Activated CD4-positive, alpha-beta T cell treated with anti-CD3 and anti-CD28 coated beads for 48 hours (primary cell): Measurements from ENCODE around the gene LMF1.

Experiments used
- DNase-seq: peaks from one replicate; pipeline ENCODE4 v3.0.0-alpha.2; 2020

The LMF1 gene

DNA sequence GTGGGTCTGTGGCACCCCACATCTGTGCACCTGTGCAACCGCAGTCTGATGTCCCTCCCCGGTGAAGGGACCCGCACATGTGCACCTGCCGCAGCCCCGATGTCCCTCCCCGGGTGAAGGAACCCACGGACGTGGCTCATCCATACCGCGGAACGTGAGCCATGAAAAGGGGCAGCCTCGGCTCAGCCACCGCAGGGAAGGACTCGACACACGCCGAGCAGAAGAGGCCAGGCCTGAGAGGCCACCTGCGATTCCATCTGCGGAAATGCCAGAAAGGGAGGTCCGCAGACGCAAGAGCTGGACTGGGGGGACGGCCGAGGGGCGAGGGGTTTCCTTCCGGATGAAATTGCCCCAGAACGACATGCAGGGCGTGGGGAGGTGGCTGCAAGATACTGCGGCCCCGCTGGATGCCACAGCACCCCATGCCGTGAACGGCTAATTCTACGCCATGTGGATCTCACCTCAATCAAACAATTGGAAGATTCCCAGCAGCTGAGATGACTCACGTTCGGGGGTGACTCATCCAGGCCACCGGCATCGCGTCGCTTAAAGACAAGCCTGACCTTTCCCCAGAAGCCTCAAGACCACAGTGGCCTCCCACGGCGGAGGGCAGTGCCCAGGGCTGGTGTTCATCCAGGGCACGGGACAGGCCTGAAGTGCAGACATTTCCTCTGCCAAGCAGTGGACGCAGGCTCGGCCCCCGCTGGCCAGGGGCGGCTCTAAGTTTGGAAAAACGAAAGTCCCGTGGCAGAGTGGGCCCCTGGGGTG is 31.8 kb upstream of the LMF1 start:
- DNase-seq = peak; percentile 92

- DNase-seq = no peak
These were observed 30.3 kb upstream of the LMF1 start for GRCh38 chr16:1001096-1001495.

DNA sequence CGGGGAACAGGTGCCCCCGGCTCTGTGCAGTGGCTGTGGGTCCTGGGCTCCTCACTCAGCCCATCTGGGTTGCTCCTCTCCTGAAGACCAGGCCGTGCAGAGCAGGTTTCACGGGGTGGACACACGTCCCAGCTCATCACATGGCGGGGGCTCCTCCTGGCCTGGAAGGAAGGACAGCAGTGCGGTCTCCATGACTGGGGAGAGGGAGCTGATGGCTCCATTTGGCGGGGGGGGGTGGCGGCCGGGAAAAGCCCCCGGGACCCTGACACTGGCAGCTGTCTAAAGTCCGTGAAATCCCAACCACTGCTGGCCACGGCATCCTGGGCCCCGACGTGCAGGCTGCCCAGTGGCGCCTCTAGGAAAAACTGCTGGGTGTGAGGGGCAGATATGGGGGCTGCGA is 29.8 kb upstream of the LMF1 start:
- DNase-seq = no peak

- DNase-seq = no peak
These were observed 28.9 kb upstream of the LMF1 start for GRCh38 chr16:999677-1000076.

DNA sequence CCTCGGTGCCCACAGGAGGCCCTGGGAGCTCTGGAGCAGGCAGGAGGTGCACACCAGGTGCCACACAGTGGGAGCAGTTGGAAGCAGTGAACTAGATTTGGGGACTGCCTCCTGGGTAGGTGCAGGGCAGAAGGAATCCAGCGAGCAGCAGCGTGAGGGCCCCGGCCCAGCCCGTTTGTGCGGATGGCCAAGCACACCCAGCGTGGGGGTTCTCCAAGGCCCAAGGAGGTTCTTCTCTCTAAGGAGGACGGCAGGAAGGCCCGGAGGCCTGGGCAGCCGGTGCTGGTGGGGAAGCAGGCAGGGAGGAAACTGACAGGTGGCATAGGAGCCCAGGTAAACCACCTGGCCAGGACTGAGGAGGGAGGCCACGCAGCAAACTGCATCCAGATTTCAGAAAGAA is 27.8 kb upstream of the LMF1 start:
- DNase-seq = no peak

DNA sequence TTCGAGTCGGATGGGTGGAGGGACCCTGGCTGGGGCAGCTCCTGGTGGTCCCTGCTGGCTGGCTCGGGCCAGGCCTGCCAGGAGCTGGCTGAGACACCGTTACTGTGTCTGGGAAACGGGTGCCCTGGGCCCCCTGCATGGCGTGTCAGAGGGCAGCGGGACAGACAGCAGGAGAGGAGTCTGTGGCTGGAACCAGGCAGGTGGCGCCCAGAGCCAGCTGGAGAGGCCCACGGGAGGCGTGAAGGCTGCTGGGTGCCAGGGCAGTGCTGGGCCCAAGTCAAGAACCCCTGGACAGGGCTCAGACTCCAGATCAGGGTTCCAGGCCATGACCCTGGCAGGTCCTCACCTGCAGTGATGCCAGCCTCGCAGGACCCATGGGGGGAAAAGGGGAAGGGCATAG is 27.4 kb upstream of the LMF1 start:
- DNase-seq = no peak

DNA sequence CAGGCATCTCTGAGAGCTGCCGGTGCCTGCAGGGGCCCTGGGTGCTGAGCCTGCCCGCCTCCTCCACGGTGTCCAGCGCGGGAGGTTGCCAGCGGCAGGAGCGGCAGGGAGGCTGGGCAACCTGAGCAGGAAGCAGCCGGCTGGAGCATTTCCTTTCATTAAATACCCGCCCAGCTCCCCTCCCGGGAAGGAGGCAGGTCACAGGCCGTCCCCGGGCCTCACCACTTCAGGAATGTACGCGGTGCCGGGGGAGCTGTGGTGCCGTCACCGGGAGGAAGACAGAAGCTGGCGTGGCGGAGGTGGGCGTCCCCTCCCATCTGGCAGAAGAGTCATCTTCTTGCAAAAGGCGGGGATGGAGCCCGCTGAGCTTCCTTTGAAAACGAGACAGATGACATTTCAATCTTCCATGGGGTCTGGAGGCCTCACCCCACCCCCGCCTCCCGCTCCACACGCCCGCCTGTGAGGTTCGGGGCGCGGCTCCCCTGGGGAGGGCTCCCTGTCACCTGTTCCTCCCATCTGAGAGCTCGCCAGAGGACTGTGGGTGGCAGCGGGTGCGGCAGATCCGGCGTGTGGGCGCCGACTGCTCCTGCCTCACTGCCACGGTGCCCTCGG is 26.8 kb upstream of the LMF1 start:
- DNase-seq = peak; percentile 61

DNA sequence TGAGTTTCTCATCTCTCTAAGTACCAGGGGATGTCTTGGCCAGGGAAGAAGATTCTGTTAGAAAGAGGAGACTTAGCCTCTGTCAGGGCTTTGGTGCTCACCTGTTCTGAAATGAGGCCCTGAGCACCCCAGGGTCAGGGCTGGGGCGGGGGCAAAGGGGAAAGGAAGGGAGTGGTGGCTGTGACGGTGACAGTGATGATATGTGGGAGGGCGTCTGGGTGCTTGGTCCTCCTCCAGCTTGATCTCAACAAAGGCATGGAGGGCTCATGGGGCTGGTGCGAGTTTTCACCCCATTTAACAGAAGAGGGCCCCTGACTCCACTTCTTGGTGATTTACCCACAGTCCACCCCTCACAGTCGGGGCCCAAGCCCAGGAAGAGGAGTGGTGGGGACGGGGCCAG is 25.9 kb upstream of the LMF1 start:
- DNase-seq = no peak

DNA sequence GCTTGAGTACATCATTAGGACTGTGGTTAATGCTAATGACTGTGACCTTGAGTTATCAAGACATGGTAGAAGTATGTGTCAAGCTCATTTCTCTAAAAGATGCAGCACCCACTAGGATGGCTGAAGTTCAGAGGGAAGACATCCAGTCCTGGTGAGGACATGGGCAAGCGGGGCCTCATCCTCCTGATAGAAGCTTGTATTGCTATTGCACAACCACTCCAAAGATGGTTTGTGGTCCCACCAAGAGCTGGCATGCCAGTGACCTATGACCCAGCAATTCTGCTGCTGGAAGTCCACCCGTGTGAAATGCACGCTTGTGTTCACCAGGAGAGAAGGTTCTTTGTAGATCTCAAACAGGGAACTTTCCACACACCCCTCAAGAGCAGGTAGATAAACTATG is 25.0 kb upstream of the LMF1 start:
- DNase-seq = no peak

- no peak for DNase-seq
These were observed 24.3 kb upstream of the LMF1 start for GRCh38 chr16:995087-995486.

GRCh38 chr16:993731-994130 is 22.9 kb upstream of the LMF1 start:
- no peak for DNase-seq

DNA sequence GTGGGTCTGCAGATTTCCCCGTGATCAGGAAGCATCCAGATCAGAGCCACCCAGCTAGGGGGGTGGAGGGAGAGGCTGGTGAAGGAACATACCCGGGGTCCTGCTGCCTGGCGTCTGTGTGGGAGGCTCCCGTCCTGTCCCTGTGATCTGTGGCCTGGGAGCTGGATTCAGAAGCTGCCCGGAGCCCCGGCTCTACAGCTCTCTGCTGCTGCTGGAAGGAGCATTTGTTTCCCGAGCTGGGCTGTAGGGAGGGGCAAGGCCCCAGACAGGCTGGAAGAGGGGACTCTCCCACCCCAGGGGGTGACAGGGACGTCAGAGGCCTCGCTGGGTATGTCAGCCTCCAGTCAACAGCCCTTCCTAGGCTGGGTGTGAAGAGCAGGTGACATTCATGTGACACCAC is 21.0 kb upstream of the LMF1 start:
- DNase-seq = no peak

DNA sequence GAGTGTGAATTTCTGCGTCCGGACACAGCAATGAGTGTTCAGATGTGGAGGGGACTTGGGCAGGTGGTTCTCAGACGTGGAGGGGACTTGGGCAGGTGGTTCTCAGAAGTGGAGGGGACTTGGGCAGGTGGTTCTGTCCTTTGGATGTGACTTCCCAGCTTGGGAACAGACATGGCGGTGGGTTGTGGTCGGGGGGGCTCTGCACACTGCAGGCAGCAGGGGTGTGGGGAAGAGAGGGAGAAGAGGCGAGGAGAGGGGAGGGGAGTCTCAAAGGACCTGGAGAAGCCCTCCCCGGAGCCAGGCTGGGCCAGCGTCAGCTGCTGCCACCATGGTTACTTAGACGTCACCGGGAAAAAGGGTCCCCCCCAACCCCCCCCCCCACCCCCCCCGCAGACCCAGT is 20.6 kb upstream of the LMF1 start:
- DNase-seq = no peak

DNA sequence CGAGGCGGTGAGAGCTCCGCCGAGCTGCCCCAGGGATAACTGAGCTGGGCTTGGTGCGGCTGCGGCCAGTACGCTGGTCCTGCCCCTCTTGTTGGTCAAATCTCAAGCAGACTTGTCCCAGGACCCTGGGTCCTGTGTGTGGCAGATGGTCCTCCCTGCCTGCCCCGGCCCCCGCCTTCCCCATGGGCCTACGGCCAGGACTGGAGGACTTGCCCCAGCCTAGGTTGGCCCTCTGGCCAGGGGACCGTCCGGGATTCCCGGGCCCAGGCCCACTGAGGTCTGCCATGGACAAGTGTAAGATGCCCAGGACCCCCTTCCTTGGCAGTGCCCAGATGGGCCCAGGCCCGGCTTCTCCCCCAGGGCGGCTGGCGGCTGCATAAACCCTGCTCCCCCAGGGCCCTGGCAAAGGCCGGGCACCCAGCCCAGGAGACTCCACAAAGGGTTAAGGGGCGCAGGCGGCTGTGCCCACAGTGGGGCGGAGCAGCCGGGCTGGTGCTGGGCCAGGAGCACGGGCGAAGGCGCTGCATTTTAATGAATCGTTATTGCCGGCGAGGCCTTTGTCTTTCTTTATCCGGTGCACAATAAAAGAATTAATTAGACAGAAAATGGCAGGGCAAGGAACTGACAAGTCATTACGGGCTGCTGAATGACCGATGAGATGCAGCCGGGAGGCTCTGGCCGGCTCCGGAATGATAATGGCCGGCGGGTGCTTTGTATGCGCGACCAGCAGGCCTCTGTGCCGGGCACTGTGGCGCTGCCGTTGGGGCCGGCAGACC is 19.9 kb upstream of the LMF1 start:
- DNase-seq = no peak

DNA sequence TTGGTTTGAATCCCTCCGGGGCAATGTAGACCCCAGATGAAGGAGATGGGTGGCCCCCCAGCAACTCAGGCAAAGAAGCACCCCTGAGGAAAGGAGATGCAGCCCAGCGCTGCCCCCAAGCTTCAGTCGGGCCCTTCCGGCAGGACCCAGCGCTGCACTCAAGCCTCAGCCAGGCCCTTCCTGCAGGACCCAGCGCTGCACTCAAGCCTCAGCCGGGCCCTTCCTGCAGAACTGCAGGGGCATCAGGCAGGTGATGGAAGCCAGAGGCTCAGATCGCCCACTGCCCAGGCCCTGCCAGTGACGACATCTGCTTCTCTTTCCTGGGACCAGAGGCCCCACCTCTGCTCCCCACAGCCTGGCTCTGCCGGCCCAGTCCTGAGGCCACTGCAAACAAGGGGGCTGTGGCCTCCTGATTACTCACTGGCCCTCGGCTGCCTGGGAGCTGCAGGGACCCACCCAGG is 18.6 kb upstream of the LMF1 start:
- DNase-seq = no peak

DNA sequence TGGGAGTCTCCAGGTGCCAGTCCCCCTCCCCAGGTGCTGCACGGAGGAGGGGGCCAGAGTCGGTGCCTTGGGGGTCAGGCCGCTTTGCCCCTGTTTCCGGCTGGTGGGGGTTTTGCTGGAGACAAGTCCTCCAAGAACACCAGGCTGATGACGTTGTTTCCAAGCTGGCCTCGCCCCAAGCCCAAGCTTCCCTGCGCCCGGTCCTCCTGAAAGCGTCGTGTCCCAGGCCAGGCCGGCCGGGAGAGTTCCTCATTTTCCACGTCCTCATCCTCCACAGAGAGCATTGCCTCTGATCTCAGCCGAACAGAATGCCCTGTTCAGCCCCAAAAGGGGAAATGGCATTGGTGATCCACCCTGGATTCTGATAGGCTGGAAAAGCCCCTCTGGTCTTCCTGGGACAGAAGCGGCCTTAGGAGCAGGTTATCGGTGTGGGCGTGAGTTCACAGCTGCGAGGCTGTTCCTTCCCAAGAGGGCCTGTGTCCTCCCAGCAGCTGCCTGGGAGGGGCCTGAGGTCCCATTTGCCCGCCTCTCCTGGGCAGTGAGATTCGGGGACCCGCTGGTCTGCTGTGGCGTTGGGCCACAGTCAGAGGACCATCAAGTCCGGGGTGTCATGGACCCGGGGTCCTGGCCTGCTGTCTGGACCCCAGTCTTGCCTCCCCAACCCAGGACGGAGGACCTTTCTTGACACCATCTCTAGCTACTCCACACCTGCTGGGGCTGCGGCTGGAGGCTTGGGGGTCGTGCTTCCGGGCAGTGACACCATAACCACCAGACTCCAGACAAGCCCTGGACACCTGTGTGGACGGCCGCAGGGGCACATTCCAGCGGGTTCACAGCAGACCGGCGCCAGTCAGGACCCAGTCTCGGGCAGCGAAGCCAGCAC is 17.9 kb upstream of the LMF1 start:
- no peak for DNase-seq

- DNase-seq = no peak
These were observed 17.1 kb upstream of the LMF1 start for GRCh38 chr16:987906-988305.

DNA sequence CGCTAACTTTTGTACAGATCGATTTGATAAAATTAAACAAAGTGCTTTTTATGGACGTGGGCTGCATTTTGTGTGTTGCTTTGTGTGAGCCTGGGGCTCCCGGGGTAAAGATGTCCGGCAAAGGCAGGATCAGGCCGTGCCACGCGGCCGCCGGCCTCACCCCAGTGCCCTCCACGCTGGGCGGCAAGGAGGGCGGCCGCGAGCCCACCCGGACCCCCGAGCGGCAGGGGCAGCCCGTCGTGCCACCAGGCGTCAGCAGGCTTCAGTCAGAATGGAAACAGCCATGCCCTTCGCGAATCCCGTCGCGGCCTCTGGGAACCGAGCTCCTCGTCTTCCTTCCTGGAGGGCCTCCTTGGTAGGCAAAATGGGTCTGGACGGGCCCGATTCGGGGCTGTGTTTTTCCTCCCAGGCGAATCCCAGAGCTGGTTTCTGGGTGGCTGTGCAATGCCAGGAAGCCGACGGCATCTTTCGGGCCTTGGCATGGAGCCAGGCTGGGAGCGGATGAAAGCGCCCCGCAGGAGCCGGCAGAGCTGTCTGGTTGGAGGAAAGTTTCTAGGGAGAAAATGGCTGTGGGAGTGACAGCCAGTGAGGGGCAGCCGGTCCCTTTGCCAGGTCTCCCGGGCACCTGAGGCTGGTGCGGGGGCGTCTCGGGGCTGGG is 16.3 kb upstream of the LMF1 start:
- DNase-seq = no peak

- DNase-seq = no peak
These were observed 15.6 kb upstream of the LMF1 start for GRCh38 chr16:986411-986810.

- no peak for DNase-seq
These were observed 15.0 kb upstream of the LMF1 start for GRCh38 chr16:985646-986400.

- no peak for DNase-seq
These were observed 14.2 kb upstream of the LMF1 start for GRCh38 chr16:984736-985636.
